Measurements from ENCODE around the gene CACNG3.

DNA sequence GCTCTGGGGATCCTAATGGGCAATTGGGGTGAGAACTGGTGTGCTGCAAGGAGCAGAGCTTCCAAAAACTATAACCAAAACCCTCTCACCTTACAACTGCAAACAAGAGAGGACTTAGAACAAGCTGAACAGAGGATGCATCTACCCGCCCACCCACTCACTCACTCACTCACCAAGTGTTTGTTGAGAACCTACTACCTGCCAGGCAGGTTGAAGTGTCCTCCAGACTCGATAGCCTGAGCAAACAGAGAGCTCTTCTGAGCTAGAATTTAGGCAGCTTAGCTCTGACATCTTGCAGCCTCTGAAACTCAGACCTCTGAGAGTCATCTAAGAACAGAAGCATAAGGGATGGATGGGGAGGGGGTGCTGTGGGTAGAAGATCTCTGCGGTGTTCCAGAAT, 41.2 kb downstream of the CACNG3 start:
- TF ChIP-seq, protein P1, sequence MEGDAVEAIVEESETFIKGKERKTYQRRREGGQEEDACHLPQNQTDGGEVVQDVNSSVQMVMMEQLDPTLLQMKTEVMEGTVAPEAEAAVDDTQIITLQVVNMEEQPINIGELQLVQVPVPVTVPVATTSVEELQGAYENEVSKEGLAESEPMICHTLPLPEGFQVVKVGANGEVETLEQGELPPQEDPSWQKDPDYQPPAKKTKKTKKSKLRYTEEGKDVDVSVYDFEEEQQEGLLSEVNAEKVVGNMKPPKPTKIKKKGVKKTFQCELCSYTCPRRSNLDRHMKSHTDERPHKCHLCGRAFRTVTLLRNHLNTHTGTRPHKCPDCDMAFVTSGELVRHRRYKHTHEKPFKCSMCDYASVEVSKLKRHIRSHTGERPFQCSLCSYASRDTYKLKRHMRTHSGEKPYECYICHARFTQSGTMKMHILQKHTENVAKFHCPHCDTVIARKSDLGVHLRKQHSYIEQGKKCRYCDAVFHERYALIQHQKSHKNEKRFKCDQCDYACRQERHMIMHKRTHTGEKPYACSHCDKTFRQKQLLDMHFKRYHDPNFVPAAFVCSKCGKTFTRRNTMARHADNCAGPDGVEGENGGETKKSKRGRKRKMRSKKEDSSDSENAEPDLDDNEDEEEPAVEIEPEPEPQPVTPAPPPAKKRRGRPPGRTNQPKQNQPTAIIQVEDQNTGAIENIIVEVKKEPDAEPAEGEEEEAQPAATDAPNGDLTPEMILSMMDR (conservative IDR thresholded peaks at IDR 0.05 in 1 of 2, IDR thresholded peaks at IDR 0.05 in 1 of 2; ENCODE audit: extremely low read depth in 1 of 2, insufficient read depth in 1 of 2, low read depth in 1 of 2, low read length in 2 of 2), result no peak
- no peak for TF ChIP-seq EZH2 (IDR thresholded peaks at IDR 0.05; ENCODE audit: borderline replicate concordance, low read length)
